Keratinocyte (primary cell): ENCODE results near the gene TRA2B. TPM values are rescaled to one million over a fixed set of nuclear protein-coding genes. Genes with fewer than 3 reads are reported as not detected.

Source experiments
- DNase-seq: peaks from one replicate; pipeline ENCODE4 v3.0.0-alpha.2; 2011; ENCODE audit warnings: low read depth, missing footprints, low spot score
- FAIRE-seq: peaks from 2 replicates; lab custom pipeline; 2011; peaks lifted over from hg19 to GRCh38; lab: Jason Lieb, UNC
- H2AFZ ChIP-seq: 2 replicates; pipeline ENCODE4 v1.6.0; 2012; ENCODE audit warnings: low read length, control low read depth, inconsistent platforms; ENCODE audit not compliant: control insufficient read depth
- H3K27ac ChIP-seq: 2 replicates; pipeline ENCODE4 v1.5.1; 2011; ENCODE audit warnings: low read length; ENCODE audit not compliant: control insufficient read depth, insufficient read depth
- H3K27me3 ChIP-seq: 3 replicates; pipeline ENCODE4 v1.6.0; 2011; ENCODE audit warnings: low read length; ENCODE audit not compliant: control insufficient read depth, insufficient read depth; ENCODE audit errors: extremely low read depth
- H3K36me3 ChIP-seq, 2 experiments: 2 replicates in 1 of 2; 3 replicates in 1 of 2; pipeline ENCODE4 v1.5.1; 2011; ENCODE audit warnings: low read length in 2 of 2, mild to moderate bottlenecking in 1 of 2; ENCODE audit not compliant: control insufficient read depth in 2 of 2, insufficient read depth in 2 of 2; ENCODE audit errors: extremely low read depth in 1 of 2
- H3K4me1 ChIP-seq: 3 replicates; pipeline ENCODE4 v1.5.1; 2011; ENCODE audit warnings: low read length; ENCODE audit not compliant: control insufficient read depth, insufficient read depth; ENCODE audit errors: extremely low read depth
- H3K4me2 ChIP-seq: 3 replicates; pipeline ENCODE4 v1.6.0; 2011; ENCODE audit warnings: low read depth, low read length; ENCODE audit not compliant: control insufficient read depth, insufficient read depth; ENCODE audit errors: extremely low read depth
- H3K4me3 ChIP-seq, 3 experiments: fragments of 200-600 bp in 1 of 3; sonication (generic) in 1 of 3; 2 replicates in 2 of 3; 3 replicates in 1 of 3; pipeline ENCODE4 v1.5.1; 2011 to 2016; ENCODE audit warnings: low read length in 3 of 3, mild to moderate bottlenecking in 3 of 3, control low read depth in 2 of 3, inconsistent platforms in 1 of 3, low read depth in 1 of 3, mixed read lengths in 1 of 3, mixed run types in 1 of 3, moderate library complexity in 1 of 3; ENCODE audit not compliant: control insufficient read depth in 2 of 3, insufficient read depth in 2 of 3; ENCODE audit errors: extremely low read depth in 1 of 3
- H3K79me2 ChIP-seq: 2 replicates; pipeline ENCODE4 v1.6.0; 2012; ENCODE audit warnings: low read length; ENCODE audit not compliant: control insufficient read depth, insufficient read depth
- H3K9ac ChIP-seq: 3 replicates; pipeline ENCODE4 v1.6.0; 2011; ENCODE audit warnings: low read length; ENCODE audit not compliant: control insufficient read depth, insufficient read depth; ENCODE audit errors: extremely low read depth
- H3K9me1 ChIP-seq: 3 replicates; pipeline ENCODE4 v1.6.0; 2011; ENCODE audit warnings: low read length; ENCODE audit not compliant: control insufficient read depth, insufficient read depth; ENCODE audit errors: extremely low read depth
- H3K9me3 ChIP-seq: 2 replicates; pipeline ENCODE4 v1.5.1; 2012; ENCODE audit warnings: low read depth, low read length; ENCODE audit not compliant: control insufficient read depth
- H4K20me1 ChIP-seq: 3 replicates; pipeline ENCODE4 v1.6.0; 2011; ENCODE audit warnings: low read length; ENCODE audit not compliant: control insufficient read depth, insufficient read depth; ENCODE audit errors: extremely low read depth
- CTCF ChIP-seq, 3 experiments: IDR thresholded peaks in 1 of 3; conservative IDR thresholded peaks in 1 of 3; optimal IDR thresholded peaks in 1 of 3; 2 replicates in 2 of 3; 3 replicates in 1 of 3; pipeline versions ENCODE3 to v1.5.1; 2011; ENCODE audit warnings: low read length in 3 of 3, mild to moderate bottlenecking in 3 of 3, moderate library complexity in 2 of 3, control low read depth in 1 of 3, inconsistent platforms in 1 of 3; ENCODE audit not compliant: insufficient read depth in 2 of 3; ENCODE audit errors: extremely low read depth in 1 of 3
- EZH2 ChIP-seq: IDR thresholded peaks from one replicate; pipeline ENCODE4 v1.6.1; 2012; ENCODE audit warnings: inconsistent platforms, mild to moderate bottlenecking, low read length, moderate library complexity
- dilution Hi-C: fragments of 300-500 bp; cut with MboI; formaldehyde crosslinking; loops from one replicate; pipeline ENCODE4 v1.7.0; 2020; ENCODE audit warnings: low sequenced_read_pairs; ENCODE audit not compliant: extremely low pct_ligation_motif_present
- polyA plus RNA-seq, 5 experiments: library from polyadenylated mRNA; depleted of rRNA in 3 of 5; stranded (reverse) in 3 of 5; stranded (forward) in 1 of 5; unstranded in 1 of 5; fragments of >200 nt; gene quantifications; 1 replicate in 1 of 5; 2 replicates in 3 of 5; 3 replicates in 1 of 5; pipeline versions ENCODE4 v1.2.1 to v1.2.3, GENCODE V29; 2011 to 2012; ENCODE audit warnings: missing spikeins in 2 of 5, low read depth in 1 of 5, low replicate concordance in 1 of 5

Gene TRA2B
- polyA plus RNA-seq, 1 donor (not counting 4 experiments of a cell fraction or from before 2014, with no cell fraction given) = 195 TPM

GRCh38 chr3:185900228-185900627, 37.6 kb downstream of the TRA2B start:
- Histone ChIP-seq H3K9me1 (no peaks in the 10 kb centered on the region), H3K36me3 (no peaks in the 10 kb centered on the region), H3K4me1 (peaks cover 10% of the 10 kb centered on the region), H2AFZ (no peak overlapping the region), H3K9me3 (no peaks in the 10 kb centered on the region), H3K4me3 (no peak overlapping the region), H3K79me2 (no peaks in the 10 kb centered on the region), H3K27me3 (no peaks in the 10 kb centered on the region), H4K20me1 (no peaks in the 10 kb centered on the region), H3K27ac (no peak overlapping the region), H3K9ac (no peak overlapping the region), H3K4me2 (no peak overlapping the region)
- dilution Hi-C loops = no loop called here
- TF ChIP-seq EZH2 (no peak), CTCF (optimal IDR thresholded peaks at IDR 0.05 in 1 of 3, IDR thresholded peaks at IDR 0.05 in 1 of 3, conservative IDR thresholded peaks at IDR 0.05 in 1 of 3; ENCODE audit: extremely low read depth in 1 of 3, insufficient read depth in 2 of 3, low read length in 3 of 3) (no peak)
- peak; percentile 69 for DNase-seq
- FAIRE-seq = peak; percentile 61

DNA sequence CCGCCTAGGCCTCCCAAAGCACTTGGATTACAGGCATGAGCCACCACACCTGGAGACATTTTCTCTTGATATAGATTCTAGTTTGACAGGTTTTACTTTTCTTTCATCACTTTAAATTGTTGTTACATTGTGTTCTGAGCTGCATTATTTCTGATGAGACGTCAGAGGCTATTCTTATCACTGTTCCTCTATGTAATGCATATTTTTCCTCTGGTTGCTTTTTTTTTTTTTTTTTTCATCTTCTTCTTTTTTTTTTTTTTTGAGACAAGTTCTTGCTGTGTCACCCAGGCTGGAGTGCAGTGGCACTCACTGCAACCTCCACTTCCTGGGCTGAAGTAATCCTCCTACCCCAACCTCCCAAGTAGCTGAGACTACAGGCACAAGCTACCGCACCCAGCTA, 41.2 kb downstream of the TRA2B start:
- Histone ChIP-seq H2AFZ (no peak overlapping the region), H3K36me3 (no peaks in the 10 kb centered on the region), H3K4me3 (no peak overlapping the region), H3K4me1 (peaks cover 10% of the 10 kb centered on the region), H3K9me1 (no peaks in the 10 kb centered on the region), H3K79me2 (no peaks in the 10 kb centered on the region), H3K9ac (no peak overlapping the region), H4K20me1 (no peaks in the 10 kb centered on the region), H3K27ac (no peak overlapping the region), H3K27me3 (no peaks in the 10 kb centered on the region), H3K9me3 (no peaks in the 10 kb centered on the region), H3K4me2 (no peak overlapping the region)
- DNase-seq (no peak), FAIRE-seq (no peak)
- dilution Hi-C loops = no loop called here
- TF ChIP-seq CTCF (optimal IDR thresholded peaks at IDR 0.05 in 1 of 3, IDR thresholded peaks at IDR 0.05 in 1 of 3, conservative IDR thresholded peaks at IDR 0.05 in 1 of 3; ENCODE audit: extremely low read depth in 1 of 3, insufficient read depth in 2 of 3, low read length in 3 of 3) (no peak), EZH2 (no peak)
